NT2/D1 (cell line): Measurements from ENCODE around the gene VAV2.

Experiments
- YY1 ChIP-seq: IDR thresholded peaks from 2 replicates; pipeline ENCODE4 v1.6.1; 2011; ENCODE audit not compliant: insufficient read length, insufficient read depth
- ZNF274 ChIP-seq: IDR thresholded peaks from 2 replicates; pipeline ENCODE4 v1.6.1; 2011; ENCODE audit warnings: mild to moderate bottlenecking, low read depth, low read length

GRCh38 chr9:133712221-133713100 lies 279.7 kb downstream of the VAV2 start:
- TF ChIP-seq ZNF274 (no peak), YY1 (no peak)
